ENCODE results near the gene FNBP1L. TPM values are rescaled to one million over a fixed set of nuclear protein-coding genes. Genes with fewer than 3 reads are reported as not detected.

Gene FNBP1L
- total RNA-seq, 1 experiment from 2014 or later, result 119 TPM

DNA sequence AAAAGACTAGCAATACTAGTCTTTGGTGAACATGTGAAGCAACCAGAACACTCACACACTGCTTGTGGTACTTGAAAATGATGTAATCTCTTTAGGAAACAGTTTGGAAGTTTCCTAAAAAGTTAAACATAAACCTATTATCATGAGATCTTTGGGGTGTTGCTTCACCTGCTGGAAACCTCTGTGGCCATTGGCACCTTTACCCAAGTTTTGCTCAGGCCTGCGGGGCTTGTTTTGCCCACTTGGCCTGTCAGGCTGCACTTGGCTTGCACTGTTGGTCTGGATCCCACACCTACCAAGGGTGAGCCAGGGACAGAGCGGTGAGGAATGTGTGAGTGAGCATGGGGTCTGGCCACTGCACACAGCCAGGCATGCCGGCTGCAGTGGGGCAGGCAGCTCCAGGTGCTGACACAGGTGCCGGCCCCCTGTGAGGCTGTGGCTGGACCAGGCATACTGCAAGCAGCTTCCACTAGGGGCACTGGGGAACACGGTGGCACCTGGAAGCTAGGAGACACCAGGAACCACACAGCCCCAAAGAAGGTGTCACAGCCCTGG is 14.4 kb upstream of the FNBP1L start:
- no peak overlapping the region for H4K5ac ChIP-seq (ENCODE audit: insufficient read length, low read depth, low read length)

More for the DNA sequence above, 14.4 kb upstream of the FNBP1L start:
- no CpG with 5 or more reads among the region's 5 CpGs for WGBS (ENCODE audit: extremely low coverage, insufficient read length, low lambda C conversion rate)
- Mint-ChIP-seq H3K27ac (no peak overlapping the region), H3K36me3 (ENCODE audit: insufficient read depth in 1 of 3, low read depth in 3 of 3) (peaks cover 3 to 19% (median 3%) of the 10 kb centered on the region in 3 experiments; a peak in 4 of 7 replicates), H3K9me3 (peaks cover 13 to 17% of the 10 kb centered on the region in 2 experiments), H3K4me3 (no peak overlapping the region), H3K27me3 (ENCODE audit: low read depth) (no peaks in the 10 kb centered on the region), H3K4me1 (peaks cover 0 to 3% of the 10 kb centered on the region in 2 experiments; a peak in 2 of 4 replicates)
- Histone ChIP-seq H4K20me1 (ENCODE audit: control insufficient read depth, insufficient read depth, insufficient read length) (no peaks in the 10 kb centered on the region), H3K4me2 (ENCODE audit: insufficient read depth, insufficient read length, low read length) (no peak overlapping the region), H3K18ac (ENCODE audit: insufficient read length, low read depth, low read length) (no peak overlapping the region), H3K4me1 (ENCODE audit: insufficient read depth, low read length) (no peaks in the 10 kb centered on the region), H3K4ac (ENCODE audit: low read depth, low read length) (no peak overlapping the region), H2BK15ac (ENCODE audit: low read depth, low read length) (no peak overlapping the region), H3K56ac (ENCODE audit: insufficient read length, low read depth, low read length) (no peak overlapping the region), H3T11ph (ENCODE audit: low read length) (no peak overlapping the region), H3K79me2 (ENCODE audit: insufficient read depth, low read length) (no peaks in the 10 kb centered on the region), H3K79me1 (ENCODE audit: insufficient read depth, low read depth, low read length, poor library complexity, severe bottlenecking) (no peaks in the 10 kb centered on the region), H3K14ac (ENCODE audit: insufficient read depth, low read length) (no peak overlapping the region), H3K27me3 (ENCODE audit: insufficient read depth, low read length) (no peaks in the 10 kb centered on the region), H4K8ac (replicated peaks; ENCODE audit: insufficient read length, low read depth, low read length) (no peak overlapping the region), H4K91ac (ENCODE audit: insufficient read length, low read depth, low read length) (no peak overlapping the region), H2BK120ac (ENCODE audit: low read depth, low read length, poor library complexity, severe bottlenecking) (no peak overlapping the region), H3K23me2 (ENCODE audit: insufficient read length, low read depth, low read length, poor library complexity, severe bottlenecking) (no peaks in the 10 kb centered on the region), H3K9ac (ENCODE audit: extremely low read depth, insufficient read length, low read length) (no peak overlapping the region), H3K23ac (ENCODE audit: insufficient read length, low read depth, low read length) (no peak overlapping the region), H3K9me3 (ENCODE audit: control insufficient read depth, low read depth, low read length) (peaks cover 15% of the 10 kb centered on the region), H2AFZ (ENCODE audit: low read length) (no peak overlapping the region), H2BK5ac (ENCODE audit: insufficient read length, low read length) (no peak overlapping the region), H2AK5ac (ENCODE audit: insufficient read length, low read length) (no peak overlapping the region), H2BK12ac (ENCODE audit: insufficient read length, low read depth, low read length) (no peak overlapping the region), H3K27ac (ENCODE audit: insufficient read length, low read depth, low read length) (no peak overlapping the region), H2BK20ac (ENCODE audit: low read depth, low read length, poor library complexity, severe bottlenecking) (no peak overlapping the region)
- TF ChIP-seq, protein P1, sequence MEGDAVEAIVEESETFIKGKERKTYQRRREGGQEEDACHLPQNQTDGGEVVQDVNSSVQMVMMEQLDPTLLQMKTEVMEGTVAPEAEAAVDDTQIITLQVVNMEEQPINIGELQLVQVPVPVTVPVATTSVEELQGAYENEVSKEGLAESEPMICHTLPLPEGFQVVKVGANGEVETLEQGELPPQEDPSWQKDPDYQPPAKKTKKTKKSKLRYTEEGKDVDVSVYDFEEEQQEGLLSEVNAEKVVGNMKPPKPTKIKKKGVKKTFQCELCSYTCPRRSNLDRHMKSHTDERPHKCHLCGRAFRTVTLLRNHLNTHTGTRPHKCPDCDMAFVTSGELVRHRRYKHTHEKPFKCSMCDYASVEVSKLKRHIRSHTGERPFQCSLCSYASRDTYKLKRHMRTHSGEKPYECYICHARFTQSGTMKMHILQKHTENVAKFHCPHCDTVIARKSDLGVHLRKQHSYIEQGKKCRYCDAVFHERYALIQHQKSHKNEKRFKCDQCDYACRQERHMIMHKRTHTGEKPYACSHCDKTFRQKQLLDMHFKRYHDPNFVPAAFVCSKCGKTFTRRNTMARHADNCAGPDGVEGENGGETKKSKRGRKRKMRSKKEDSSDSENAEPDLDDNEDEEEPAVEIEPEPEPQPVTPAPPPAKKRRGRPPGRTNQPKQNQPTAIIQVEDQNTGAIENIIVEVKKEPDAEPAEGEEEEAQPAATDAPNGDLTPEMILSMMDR (conservative IDR thresholded peaks at IDR 0.05), result peak; percentile 40; the same call in 2 of the 3 replicates
- peak; percentile 65 for DNase-seq
